GM19238 (cell line): ENCODE measurements around the gene FAM83G.

ENCODE experiments used
- DNase-seq: peaks from one replicate; pipeline ENCODE4 v3.0.0; 2011; ENCODE audit warnings: low spot score; ENCODE audit not compliant: insufficient read length

FAM83G gene

DNA sequence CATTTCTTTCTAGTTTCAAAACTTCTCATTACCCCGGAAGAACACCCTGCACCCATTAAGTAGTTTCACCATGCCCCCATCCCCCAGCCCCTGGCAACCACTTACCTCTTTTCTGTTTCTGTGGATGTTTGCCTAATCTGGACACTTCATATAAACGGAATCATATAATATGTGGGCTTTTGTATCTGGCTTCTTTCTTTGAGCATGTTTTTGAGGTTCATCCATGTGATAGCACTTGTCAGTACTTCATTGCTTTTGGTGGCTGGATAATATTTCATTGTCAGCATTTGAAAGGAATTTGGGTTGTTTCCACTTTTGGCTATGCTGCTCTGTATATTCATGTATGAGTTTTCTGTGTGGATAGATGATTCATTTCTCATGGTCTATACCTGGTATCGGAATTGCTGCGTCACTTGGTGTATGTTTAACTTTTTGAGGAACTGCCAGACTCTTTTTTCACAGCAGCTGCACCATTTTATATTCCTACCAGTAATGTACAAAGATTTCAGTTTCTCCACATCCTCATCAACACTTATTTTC lies 82.6 kb downstream of the FAM83G start:
- no peak for DNase-seq

DNA sequence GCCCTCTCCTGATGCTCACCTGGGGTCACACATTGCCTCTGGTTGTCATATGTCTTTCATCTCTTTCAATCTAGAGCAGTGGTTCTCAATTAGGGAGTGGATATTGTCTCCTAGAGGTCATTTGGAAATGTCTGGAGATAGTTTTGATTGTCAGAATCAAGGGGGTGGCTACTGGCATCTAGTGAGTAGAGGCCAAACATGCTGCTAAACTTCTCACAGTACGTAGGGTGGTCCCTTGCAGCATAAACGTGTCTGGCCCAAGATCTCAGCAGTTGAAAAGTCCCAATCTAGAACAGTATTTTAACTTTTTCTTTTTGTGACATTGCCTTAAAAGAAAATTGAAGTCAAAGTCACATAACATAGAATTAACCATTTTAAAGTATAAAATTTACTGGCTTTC lies 83.1 kb downstream of the FAM83G start:
- no peak for DNase-seq

DNA sequence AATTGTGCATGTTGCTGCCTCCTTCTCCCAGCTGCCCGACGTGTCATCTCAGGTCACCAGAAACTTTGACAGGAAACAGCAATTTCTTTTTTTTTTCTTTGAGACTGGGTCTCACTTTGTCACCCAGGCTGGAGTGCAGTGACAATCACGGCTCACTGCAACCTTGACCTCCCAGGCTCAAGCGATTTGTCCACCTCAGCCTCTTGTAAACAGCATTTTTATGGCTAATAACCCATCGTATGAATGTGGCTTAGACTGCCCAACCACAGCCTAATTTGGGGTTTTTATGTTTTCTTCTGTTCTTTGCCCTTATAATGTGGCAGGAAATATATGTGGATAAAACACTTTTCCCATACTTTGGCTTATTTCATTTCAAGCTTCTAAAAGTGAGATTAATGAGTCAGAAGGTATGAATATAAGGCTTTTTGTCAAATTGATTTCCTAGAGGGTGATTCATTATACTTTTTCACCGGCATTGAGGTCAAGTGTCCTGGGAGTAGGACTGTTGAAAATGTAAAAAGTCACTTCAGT lies 83.6 kb downstream of the FAM83G start:
- no peak for DNase-seq

DNA sequence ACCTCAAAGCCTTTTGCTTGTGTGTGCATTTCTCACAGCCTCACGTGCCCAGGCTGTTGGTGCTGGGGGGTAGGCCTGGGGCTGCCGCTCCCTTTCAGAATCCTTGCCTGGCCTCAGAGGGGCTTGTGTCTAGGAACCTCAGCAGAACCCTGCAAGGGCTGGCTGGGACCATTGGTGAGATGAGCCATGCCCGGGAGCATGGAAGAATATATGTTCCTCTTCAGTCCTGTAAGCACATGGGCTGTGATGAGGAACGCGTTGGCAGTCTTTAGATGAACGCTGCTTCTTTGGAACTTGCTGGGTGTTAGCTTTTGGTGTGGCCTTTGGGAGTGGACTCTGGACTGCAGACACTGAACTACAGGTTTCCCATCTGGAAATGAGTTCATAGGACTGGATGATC lies 84.6 kb downstream of the FAM83G start:
- DNase-seq, result no peak
